Naive thymus-derived CD4-positive, alpha-beta T cell (primary cell): ENCODE results near the gene C14orf39. TPM values are rescaled to one million over a fixed set of nuclear protein-coding genes. Genes with fewer than 3 reads are reported as not detected.

Source experiments
- ATAC-seq: fragments of 150-1000 bp; cut with Tn5 transposase; 2 replicates; pipeline ENCODE4 v1.10.0; 2021; ENCODE audit warnings: mild to moderate bottlenecking, moderate library complexity
- CTCF ChIA-PET: fragments of 350-600 bp; sonication (Branson Sonifier 250); formaldehyde crosslinking; loops from one replicate; lab custom pipeline; 2021; ENCODE audit warnings: antibody characterized with exemption; lab: Charles Lee
- POLR2A ChIA-PET: fragments of 350-600 bp; sonication (Branson Sonifier 250); formaldehyde crosslinking; loops from one replicate; lab custom pipeline; 2021; ENCODE audit warnings: antibody characterized with exemption, inconsistent platforms; lab: Charles Lee
- DNase-seq, 9 donors: peaks; one replicate each; pipeline versions ENCODE4 v3.0.0 to v3.0.0-alpha.2; 2020 to 2022; ENCODE audit warnings: mixed read lengths in 1 of 9
- H3K27ac ChIP-seq: one replicate; pipeline ENCODE4 v1.7.0; 2013; ENCODE audit warnings: mild to moderate bottlenecking, low read depth, low read length, moderate library complexity
- H3K27me3 ChIP-seq, 2 donors: one replicate each; pipeline ENCODE4 v1.7.0; 2013; ENCODE audit warnings: low read length in 2 of 2, mild to moderate bottlenecking in 2 of 2, moderate library complexity in 2 of 2; ENCODE audit not compliant: control insufficient read depth in 2 of 2, insufficient read depth in 2 of 2
- H3K36me3 ChIP-seq, 3 experiments: 1 replicate in 2 of 3; 2 replicates in 1 of 3; pipeline ENCODE4 v1.7.0; 2013; ENCODE audit warnings: low read length in 3 of 3, mild to moderate bottlenecking in 3 of 3, moderate library complexity in 1 of 3; ENCODE audit not compliant: insufficient read depth in 3 of 3, control insufficient read depth in 2 of 3
- H3K4me1 ChIP-seq, 2 donors: one replicate each; pipeline ENCODE4 v1.7.0; 2013; ENCODE audit warnings: low read length in 2 of 2, mild to moderate bottlenecking in 2 of 2, moderate library complexity in 1 of 2; ENCODE audit not compliant: control insufficient read depth in 2 of 2, insufficient read depth in 2 of 2
- H3K4me3 ChIP-seq: 2 replicates; pipeline ENCODE4 v1.7.0; 2013; ENCODE audit warnings: mild to moderate bottlenecking, low read length
- H3K9me3 ChIP-seq, 3 experiments: 1 replicate in 2 of 3; 2 replicates in 1 of 3; pipeline ENCODE4 v1.7.0; 2013; ENCODE audit warnings: low read length in 3 of 3; ENCODE audit not compliant: control insufficient read depth in 2 of 3
- H3K27ac Mint-ChIP-seq, 9 donors: one replicate each; pipeline ENCODE4 v1.8.0; 2020 to 2022; ENCODE audit warnings: mixed read lengths in 9 of 9, mild to moderate bottlenecking in 8 of 9, moderate library complexity in 5 of 9, inconsistent platforms in 2 of 9
- H3K27me3 Mint-ChIP-seq, 5 donors: one replicate each; pipeline ENCODE4 v1.8.0; 2021 to 2022; ENCODE audit warnings: mixed read lengths in 5 of 5, mild to moderate bottlenecking in 1 of 5
- H3K36me3 Mint-ChIP-seq, 5 donors: one replicate each; pipeline ENCODE4 v1.8.0; 2020 to 2022; ENCODE audit warnings: mixed read lengths in 5 of 5, mild to moderate bottlenecking in 3 of 5, inconsistent platforms in 1 of 5
- H3K4me1 Mint-ChIP-seq, 7 donors: one replicate each; pipeline ENCODE4 v1.8.0; 2020 to 2022; ENCODE audit warnings: mixed read lengths in 7 of 7, mild to moderate bottlenecking in 3 of 7, inconsistent platforms in 1 of 7
- H3K4me3 Mint-ChIP-seq, 10 donors: one replicate each; pipeline ENCODE4 v1.8.0; 2020 to 2022; ENCODE audit warnings: mild to moderate bottlenecking in 10 of 10, mixed read lengths in 10 of 10, moderate library complexity in 6 of 10, inconsistent platforms in 2 of 10
- H3K9me3 Mint-ChIP-seq, 11 donors: one replicate each; pipeline ENCODE4 v1.8.0; 2020 to 2022; ENCODE audit warnings: mixed read lengths in 11 of 11, mild to moderate bottlenecking in 4 of 11, inconsistent platforms in 1 of 11, moderate library complexity in 1 of 11
- intact Hi-C, 2 donors: fragments of 100-400 bp; cut with micrococcal nuclease; formaldehyde crosslinking; loops; one replicate each; pipeline ENCODE4 v1.15.1; 2023
- polyA plus RNA-seq, 2 donors: library from polyadenylated mRNA; unstranded; fragments of 300-500 nt; fragmentation: Illumina TruSeq; gene quantifications; one replicate each; pipeline ENCODE4 v1.2.3, GENCODE V29; 2021
- total RNA-seq, 6 experiments: library from RNA in 5 of 6; stranded (reverse) in 5 of 6; gene quantifications; 1 replicate in 5 of 6; 2 replicates in 1 of 6; pipeline ENCODE4 v1.2.3 and lab custom pipeline; 2021 to 2026

The C14orf39 gene
- total and polyA plus RNA-seq, 7 experiments from 2014 or later: not detected

- POLR2A ChIA-PET: no interaction called here
- no peaks in the 10 kb centered on the region for H3K4me1 ChIP-seq
- H3K4me3 ChIP-seq: no peak overlapping the region
- Mint-ChIP-seq H3K9me3 (peaks cover 0 to 10% (median 0%) of the 10 kb centered on the region in 11 donors), H3K4me1 (peaks cover 0 to 5% (median 4%) of the 10 kb centered on the region in 7 donors), H3K36me3 (peaks cover 0 to 3% (median 0%) of the 10 kb centered on the region in 5 donors), H3K27me3 (peaks cover 58 to 92% (median 74%) of the 10 kb centered on the region in 5 donors), H3K27ac (no peak overlapping the region), H3K4me3 (no peak overlapping the region)
- no peak overlapping the region for H3K27ac ChIP-seq
- intact Hi-C loops: no loop called here
- no peaks in the 10 kb centered on the region for H3K36me3 ChIP-seq
- DNase-seq (no peak), ATAC-seq (no peak)
- H3K9me3 ChIP-seq: no peaks in the 10 kb centered on the region
- H3K27me3 ChIP-seq: peaks cover 0 to 6% of the 10 kb centered on the region in 2 donors
- CTCF ChIA-PET: no interaction called here
Measured at GRCh38 chr14:60502541-60502940, 16.7 kb upstream of the C14orf39 start.

GRCh38 chr14:60495946-60496345, 10.1 kb upstream of the C14orf39 start:
- ChIA-PET POLR2A (no interaction called here), CTCF (no interaction called here)
- Mint-ChIP-seq H3K36me3 (peaks cover 0 to 5% (median 0%) of the 10 kb centered on the region in 5 donors), H3K4me1 (no peaks in the 10 kb centered on the region), H3K27ac (no peak overlapping the region), H3K27me3 (peaks cover 6 to 60% (median 37%) of the 10 kb centered on the region in 5 donors), H3K9me3 (peaks cover 0 to 8% (median 0%) of the 10 kb centered on the region in 11 donors), H3K4me3 (no peak overlapping the region)
- Histone ChIP-seq H3K36me3 (no peaks in the 10 kb centered on the region), H3K27me3 (peaks cover 0 to 3% of the 10 kb centered on the region in 2 donors), H3K4me3 (no peak overlapping the region), H3K4me1 (no peaks in the 10 kb centered on the region), H3K9me3 (no peaks in the 10 kb centered on the region), H3K27ac (no peak overlapping the region)
- ATAC-seq (no peak), DNase-seq (no peak)
- intact Hi-C loops: no loop called here

GRCh38 chr14:60490270-60490669, 4.4 kb upstream of the C14orf39 start:
- no peak overlapping the region for H3K27ac ChIP-seq
- no peak for DNase-seq
- peaks cover 0 to 10% (median 0%) of the 10 kb centered on the region in 11 donors for H3K9me3 Mint-ChIP-seq
- peaks cover 0 to 8% (median 2%) of the 10 kb centered on the region in 7 donors for H3K4me1 Mint-ChIP-seq
- peaks cover 2 to 27% (median 15%) of the 10 kb centered on the region in 5 donors for H3K27me3 Mint-ChIP-seq
- H3K27ac Mint-ChIP-seq: no peak overlapping the region
- peaks cover 0 to 10% of the 10 kb centered on the region in 2 donors for H3K27me3 ChIP-seq
- H3K4me1 ChIP-seq: no peaks in the 10 kb centered on the region
- no peak overlapping the region for H3K4me3 ChIP-seq
- H3K4me3 Mint-ChIP-seq: no peak overlapping the region
- intact Hi-C loops: no loop called here
- ChIA-PET POLR2A (no interaction called here), CTCF (no interaction called here)
- H3K36me3 ChIP-seq: no peaks in the 10 kb centered on the region
- ATAC-seq: no peak
- H3K36me3 Mint-ChIP-seq: peaks cover 0 to 3% (median 0%) of the 10 kb centered on the region in 5 donors
- H3K9me3 ChIP-seq: no peaks in the 10 kb centered on the region

GRCh38 chr14:60488175-60488574, 2.3 kb upstream of the C14orf39 start:
- POLR2A ChIA-PET: no interaction called here
- no peak overlapping the region for H3K4me3 ChIP-seq
- intact Hi-C loops: no loop called here
- Mint-ChIP-seq H3K27me3 (peaks cover 10 to 37% (median 30%) of the 10 kb centered on the region in 5 donors), H3K4me3 (no peak overlapping the region), H3K36me3 (no peaks in the 10 kb centered on the region), H3K27ac (no peak overlapping the region), H3K4me1 (peaks cover 0 to 8% (median 3%) of the 10 kb centered on the region in 7 donors), H3K9me3 (peaks cover 0 to 18% (median 5%) of the 10 kb centered on the region in 11 donors)
- H3K4me1 ChIP-seq: no peaks in the 10 kb centered on the region
- peaks cover 0 to 17% of the 10 kb centered on the region in 2 donors for H3K27me3 ChIP-seq
- ATAC-seq (no peak), DNase-seq (no peak)
- H3K9me3 ChIP-seq: no peaks in the 10 kb centered on the region
- CTCF ChIA-PET: no interaction called here
- no peak overlapping the region for H3K27ac ChIP-seq
- H3K36me3 ChIP-seq: no peaks in the 10 kb centered on the region

- Histone ChIP-seq H3K27ac (no peak overlapping the region), H3K9me3 (no peaks in the 10 kb centered on the region), H3K4me1 (no peaks in the 10 kb centered on the region), H3K4me3 (no peak overlapping the region), H3K27me3 (peaks cover 0 to 17% of the 10 kb centered on the region in 2 donors), H3K36me3 (no peaks in the 10 kb centered on the region)
- Mint-ChIP-seq H3K36me3 (no peaks in the 10 kb centered on the region), H3K27me3 (peaks cover 12 to 43% (median 35%) of the 10 kb centered on the region in 5 donors), H3K4me1 (peaks cover 0 to 8% (median 3%) of the 10 kb centered on the region in 7 donors), H3K4me3 (no peak overlapping the region), H3K9me3 (peaks cover 0 to 18% (median 6%) of the 10 kb centered on the region in 11 donors), H3K27ac (no peak overlapping the region)
- ATAC-seq (no peak), DNase-seq (no peak)
- ChIA-PET POLR2A (no interaction called here), CTCF (no interaction called here)
- intact Hi-C loops: loop anchor here in 1 of 2 donors (2.0 kb wide), 1 partner anchor 22 kb away; the partner anchor contains the start of gene SIX6
Measured at GRCh38 chr14:60487211-60487610, 1.3 kb upstream of the C14orf39 start.

GRCh38 chr14:60485057-60485597, 736 bp downstream of the C14orf39 start:
- intact Hi-C loops: no loop called here
- Mint-ChIP-seq H3K27me3 (peaks cover 14 to 46% (median 38%) of the 10 kb centered on the region in 5 donors), H3K36me3 (peaks cover 0 to 4% (median 0%) of the 10 kb centered on the region in 5 donors), H3K27ac (no peak overlapping the region), H3K4me3 (peak overlapping the region in 9 of 10 donors; percentile 9 to 55 (median 33)), H3K9me3 (peaks cover 0 to 27% (median 9%) of the 10 kb centered on the region in 11 donors), H3K4me1 (peaks cover 0 to 8% (median 3%) of the 10 kb centered on the region in 7 donors)
- H3K36me3 ChIP-seq: no peaks in the 10 kb centered on the region
- no peaks in the 10 kb centered on the region for H3K4me1 ChIP-seq
- POLR2A ChIA-PET: no interaction called here
- no peak overlapping the region for H3K4me3 ChIP-seq
- peaks cover 0 to 17% of the 10 kb centered on the region in 2 donors for H3K27me3 ChIP-seq
- ATAC-seq (no peak), DNase-seq (no peak)
- CTCF ChIA-PET: no interaction called here
- no peak overlapping the region for H3K27ac ChIP-seq
- H3K9me3 ChIP-seq: no peaks in the 10 kb centered on the region

GRCh38 chr14:60482743-60483142, 3.1 kb downstream of the C14orf39 start:
- no peaks in the 10 kb centered on the region for H3K36me3 ChIP-seq
- H3K36me3 Mint-ChIP-seq: peaks cover 0 to 4% (median 0%) of the 10 kb centered on the region in 5 donors
- CTCF ChIA-PET: no interaction called here
- H3K4me3 ChIP-seq: no peak overlapping the region
- no peaks in the 10 kb centered on the region for H3K4me1 ChIP-seq
- no peak for DNase-seq
- intact Hi-C loops: no loop called here
- ATAC-seq: no peak
- H3K9me3 Mint-ChIP-seq: peaks cover 0 to 35% (median 15%) of the 10 kb centered on the region in 11 donors
- H3K27ac ChIP-seq: no peak overlapping the region
- POLR2A ChIA-PET: no interaction called here
- peaks cover 0 to 17% of the 10 kb centered on the region in 2 donors for H3K27me3 ChIP-seq
- no peaks in the 10 kb centered on the region for H3K9me3 ChIP-seq
- H3K4me3 Mint-ChIP-seq: no peak overlapping the region
- no peak overlapping the region for H3K27ac Mint-ChIP-seq
- peaks cover 0 to 8% (median 3%) of the 10 kb centered on the region in 7 donors for H3K4me1 Mint-ChIP-seq
- peaks cover 14 to 53% (median 46%) of the 10 kb centered on the region in 5 donors for H3K27me3 Mint-ChIP-seq
